ENCODE data around the gene SIK1. TPM values are rescaled to one million over a fixed set of nuclear protein-coding genes. Genes with fewer than 3 reads are reported as not detected.
"Not testable (repeated sequence)": the region's sequence is repeated elsewhere in the genome, so short reads cannot be mapped to it uniquely, and the experiment has no call there.

The SIK1 gene
- total RNA-seq, 1 experiment from 2014 or later, result 5.7 TPM

DNA sequence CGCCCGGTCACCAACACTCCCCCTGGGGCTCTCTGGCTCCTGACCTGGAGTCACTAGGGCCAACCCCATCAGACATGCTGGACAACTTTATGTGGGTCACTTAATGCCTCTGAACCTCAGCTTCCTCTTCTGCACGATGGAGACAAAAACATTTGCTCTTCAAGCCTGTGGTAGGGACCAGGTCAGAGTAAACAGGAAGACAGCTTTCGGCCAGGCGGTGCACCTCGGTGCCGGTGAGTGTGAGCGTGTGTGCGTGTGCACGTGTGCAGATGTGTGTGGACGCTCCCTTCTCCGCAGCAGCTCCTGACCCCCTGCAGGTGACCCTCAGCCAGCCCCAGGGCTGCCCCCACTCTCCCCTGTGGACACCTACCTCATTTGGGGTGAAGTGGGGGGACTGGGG lies 28.4 kb downstream of the SIK1 start:
- H3K4me1 ChIP-seq (ENCODE audit: insufficient read depth, low read length); H2BK12ac ChIP-seq (ENCODE audit: insufficient read length, low read depth, low read length); H3K36me3 Mint-ChIP-seq (ENCODE audit: insufficient read depth in 1 of 3, low read depth in 3 of 3); H2BK5ac ChIP-seq (ENCODE audit: insufficient read length, low read length); H4K8ac ChIP-seq (replicated peaks; ENCODE audit: insufficient read length, low read depth, low read length); H3K79me1 ChIP-seq (ENCODE audit: insufficient read depth, low read depth, low read length, poor library complexity, severe bottlenecking); H4K5ac ChIP-seq (ENCODE audit: insufficient read length, low read depth, low read length); H3K23ac ChIP-seq (ENCODE audit: insufficient read length, low read depth, low read length); H3K4me2 ChIP-seq (ENCODE audit: insufficient read depth, insufficient read length, low read length); H2BK20ac ChIP-seq (ENCODE audit: low read depth, low read length, poor library complexity, severe bottlenecking); H3K18ac ChIP-seq (ENCODE audit: insufficient read length, low read depth, low read length); H2BK15ac ChIP-seq (ENCODE audit: low read depth, low read length); H3K23me2 ChIP-seq (ENCODE audit: insufficient read length, low read depth, low read length, poor library complexity, severe bottlenecking); H3T11ph ChIP-seq (ENCODE audit: low read length); H3K27ac Mint-ChIP-seq; H3K27me3 Mint-ChIP-seq (ENCODE audit: low read depth); H4K91ac ChIP-seq (ENCODE audit: insufficient read length, low read depth, low read length); H3K4me3 Mint-ChIP-seq; H2AFZ ChIP-seq (ENCODE audit: low read length); DNase-seq; H3K9me3 ChIP-seq (ENCODE audit: control insufficient read depth, low read depth, low read length); H3K79me2 ChIP-seq (ENCODE audit: insufficient read depth, low read length); H2BK120ac ChIP-seq (ENCODE audit: low read depth, low read length, poor library complexity, severe bottlenecking); H4K20me1 ChIP-seq (ENCODE audit: control insufficient read depth, insufficient read depth, insufficient read length); H3K4me1 Mint-ChIP-seq; H3K9ac ChIP-seq (ENCODE audit: extremely low read depth, insufficient read length, low read length); H3K27ac ChIP-seq (ENCODE audit: insufficient read length, low read depth, low read length); H3K14ac ChIP-seq (ENCODE audit: insufficient read depth, low read length); H3K27me3 ChIP-seq (ENCODE audit: insufficient read depth, low read length); H2AK5ac ChIP-seq (ENCODE audit: insufficient read length, low read length); H3K4ac ChIP-seq (ENCODE audit: low read depth, low read length); H3K56ac ChIP-seq (ENCODE audit: insufficient read length, low read depth, low read length); H3K9me3 Mint-ChIP-seq: not testable (repeated sequence)
- WGBS (ENCODE audit: extremely low coverage, insufficient read length, low lambda C conversion rate), result no CpG with 5 or more reads among the region's 12 CpGs

DNA sequence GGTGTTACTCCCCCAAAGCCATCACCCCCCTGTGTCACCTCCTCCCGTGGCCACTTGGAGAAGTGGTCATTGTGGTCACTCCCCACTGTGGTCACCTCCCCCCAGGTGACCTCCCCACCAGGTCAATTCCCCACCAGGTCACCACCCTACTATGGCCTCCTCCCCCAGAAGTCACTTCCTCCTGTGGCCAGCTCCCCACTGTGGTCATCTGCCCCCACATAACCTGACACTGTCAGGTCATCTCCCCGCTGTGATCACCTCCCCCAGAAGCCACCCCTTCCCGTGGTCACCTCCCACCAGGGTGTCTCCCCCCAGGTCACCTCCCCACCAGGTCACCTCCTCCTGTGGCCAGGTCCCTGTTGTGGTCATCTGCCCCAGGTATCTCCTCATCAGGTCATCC lies 28.9 kb downstream of the SIK1 start:
- not testable (repeated sequence) for DNase-seq; H3K18ac ChIP-seq (ENCODE audit: insufficient read length, low read depth, low read length); H3K56ac ChIP-seq (ENCODE audit: insufficient read length, low read depth, low read length); H3K4ac ChIP-seq (ENCODE audit: low read depth, low read length); H3K79me1 ChIP-seq (ENCODE audit: insufficient read depth, low read depth, low read length, poor library complexity, severe bottlenecking); H3K23ac ChIP-seq (ENCODE audit: insufficient read length, low read depth, low read length); H2BK15ac ChIP-seq (ENCODE audit: low read depth, low read length); H3K9me3 ChIP-seq (ENCODE audit: control insufficient read depth, low read depth, low read length); H2BK5ac ChIP-seq (ENCODE audit: insufficient read length, low read length); H2AK5ac ChIP-seq (ENCODE audit: insufficient read length, low read length); H3K4me1 ChIP-seq (ENCODE audit: insufficient read depth, low read length); H3K79me2 ChIP-seq (ENCODE audit: insufficient read depth, low read length); H3K9ac ChIP-seq (ENCODE audit: extremely low read depth, insufficient read length, low read length); H3K4me2 ChIP-seq (ENCODE audit: insufficient read depth, insufficient read length, low read length); H4K5ac ChIP-seq (ENCODE audit: insufficient read length, low read depth, low read length); H3T11ph ChIP-seq (ENCODE audit: low read length); H2BK20ac ChIP-seq (ENCODE audit: low read depth, low read length, poor library complexity, severe bottlenecking); H2AFZ ChIP-seq (ENCODE audit: low read length); H3K4me1 Mint-ChIP-seq; H3K4me3 Mint-ChIP-seq; H3K27ac Mint-ChIP-seq; H4K91ac ChIP-seq (ENCODE audit: insufficient read length, low read depth, low read length); H4K8ac ChIP-seq (replicated peaks; ENCODE audit: insufficient read length, low read depth, low read length); H3K36me3 Mint-ChIP-seq (ENCODE audit: insufficient read depth in 1 of 3, low read depth in 3 of 3); H3K14ac ChIP-seq (ENCODE audit: insufficient read depth, low read length); H4K20me1 ChIP-seq (ENCODE audit: control insufficient read depth, insufficient read depth, insufficient read length); H2BK120ac ChIP-seq (ENCODE audit: low read depth, low read length, poor library complexity, severe bottlenecking); H3K23me2 ChIP-seq (ENCODE audit: insufficient read length, low read depth, low read length, poor library complexity, severe bottlenecking); H3K27me3 ChIP-seq (ENCODE audit: insufficient read depth, low read length); H3K9me3 Mint-ChIP-seq; H3K27me3 Mint-ChIP-seq (ENCODE audit: low read depth); H3K27ac ChIP-seq (ENCODE audit: insufficient read length, low read depth, low read length); H2BK12ac ChIP-seq (ENCODE audit: insufficient read length, low read depth, low read length)
- WGBS (ENCODE audit: extremely low coverage, insufficient read length, low lambda C conversion rate), result no CpG with 5 or more reads among the region's 3 CpGs

DNA sequence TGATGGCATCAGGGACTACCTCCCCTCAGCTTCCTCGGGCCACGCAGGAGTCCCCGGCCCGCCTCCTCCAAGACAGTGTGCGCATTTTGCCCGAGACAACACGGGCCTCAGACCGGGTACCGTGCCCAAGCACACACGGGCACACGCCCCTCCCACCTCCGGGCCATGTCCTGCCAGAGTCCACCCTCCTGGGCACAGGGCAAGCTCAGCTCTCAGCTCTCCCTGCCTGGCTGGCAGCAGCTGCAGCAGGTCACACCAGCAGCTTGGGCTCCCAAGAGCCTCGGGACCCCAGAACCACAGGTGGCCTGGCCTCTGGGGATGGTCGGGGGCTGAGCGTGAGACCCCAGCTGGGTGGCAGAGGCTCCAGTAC lies 29.5 kb downstream of the SIK1 start:
- H3K27me3 ChIP-seq (ENCODE audit: insufficient read depth, low read length); H3K27me3 Mint-ChIP-seq (ENCODE audit: low read depth); H4K20me1 ChIP-seq (ENCODE audit: control insufficient read depth, insufficient read depth, insufficient read length); H3K18ac ChIP-seq (ENCODE audit: insufficient read length, low read depth, low read length); H4K8ac ChIP-seq (replicated peaks; ENCODE audit: insufficient read length, low read depth, low read length); H3K4ac ChIP-seq (ENCODE audit: low read depth, low read length); H2BK15ac ChIP-seq (ENCODE audit: low read depth, low read length); H2AK5ac ChIP-seq (ENCODE audit: insufficient read length, low read length); H3K23ac ChIP-seq (ENCODE audit: insufficient read length, low read depth, low read length); H3K56ac ChIP-seq (ENCODE audit: insufficient read length, low read depth, low read length); H3K23me2 ChIP-seq (ENCODE audit: insufficient read length, low read depth, low read length, poor library complexity, severe bottlenecking); H3K4me1 ChIP-seq (ENCODE audit: insufficient read depth, low read length); H3K79me2 ChIP-seq (ENCODE audit: insufficient read depth, low read length); H2AFZ ChIP-seq (ENCODE audit: low read length); H2BK5ac ChIP-seq (ENCODE audit: insufficient read length, low read length); H3T11ph ChIP-seq (ENCODE audit: low read length); H4K5ac ChIP-seq (ENCODE audit: insufficient read length, low read depth, low read length); H2BK120ac ChIP-seq (ENCODE audit: low read depth, low read length, poor library complexity, severe bottlenecking); H3K9me3 Mint-ChIP-seq; H3K9ac ChIP-seq (ENCODE audit: extremely low read depth, insufficient read length, low read length); H3K9me3 ChIP-seq (ENCODE audit: control insufficient read depth, low read depth, low read length); H3K27ac Mint-ChIP-seq; H3K4me3 Mint-ChIP-seq; H3K36me3 Mint-ChIP-seq (ENCODE audit: insufficient read depth in 1 of 3, low read depth in 3 of 3); H3K4me1 Mint-ChIP-seq; H2BK12ac ChIP-seq (ENCODE audit: insufficient read length, low read depth, low read length); DNase-seq; H3K4me2 ChIP-seq (ENCODE audit: insufficient read depth, insufficient read length, low read length); H3K79me1 ChIP-seq (ENCODE audit: insufficient read depth, low read depth, low read length, poor library complexity, severe bottlenecking); H3K14ac ChIP-seq (ENCODE audit: insufficient read depth, low read length); H3K27ac ChIP-seq (ENCODE audit: insufficient read length, low read depth, low read length); H2BK20ac ChIP-seq (ENCODE audit: low read depth, low read length, poor library complexity, severe bottlenecking); H4K91ac ChIP-seq (ENCODE audit: insufficient read length, low read depth, low read length): not testable (repeated sequence)
- WGBS (ENCODE audit: extremely low coverage, insufficient read length, low lambda C conversion rate), result no CpG with 5 or more reads among the region's 15 CpGs

Measured in H9 (cell line).